Skeletal muscle tissue (tissue), 4 donors: Measurements from ENCODE around the gene PLXNA1. TPM values are rescaled to one million over a fixed set of nuclear protein-coding genes. Genes with fewer than 3 reads are reported as not detected.

Source experiments
- H3K27ac ChIP-seq: one replicate; pipeline ENCODE4 v1.7.0; 2013; ENCODE audit warnings: mild to moderate bottlenecking, low read depth, low read length, inconsistent platforms
- H3K27me3 ChIP-seq, 3 donors: one replicate each; pipeline ENCODE4 v1.7.0; 2013; ENCODE audit warnings: low read length in 3 of 3; ENCODE audit not compliant: control insufficient read depth in 3 of 3, insufficient read depth in 3 of 3
- H3K36me3 ChIP-seq, 3 donors: one replicate each; pipeline ENCODE4 v1.7.0; 2013; ENCODE audit warnings: low read length in 3 of 3; ENCODE audit not compliant: control insufficient read depth in 3 of 3, insufficient read depth in 3 of 3
- H3K4me1 ChIP-seq, 3 donors: one replicate each; pipeline ENCODE4 v1.7.0; 2013; ENCODE audit warnings: low read length in 3 of 3, mild to moderate bottlenecking in 3 of 3; ENCODE audit not compliant: control insufficient read depth in 3 of 3, insufficient read depth in 3 of 3
- H3K4me3 ChIP-seq, 3 donors: one replicate each; pipeline ENCODE4 v1.7.0; 2013; ENCODE audit warnings: low read length in 3 of 3
- H3K9ac ChIP-seq, 3 donors: one replicate each; pipeline ENCODE4 v1.7.0; 2013; ENCODE audit warnings: low read length in 3 of 3, mild to moderate bottlenecking in 3 of 3, moderate library complexity in 2 of 3, low read depth in 1 of 3
- H3K9me3 ChIP-seq, 3 donors: one replicate each; pipeline ENCODE4 v1.7.0; 2013; ENCODE audit warnings: low read length in 3 of 3; ENCODE audit not compliant: control insufficient read depth in 3 of 3
- total RNA-seq: library from RNA; depleted of rRNA; stranded (reverse); fragments of >200 nt; gene quantifications from one replicate; pipeline ENCODE4 v1.2.3, GENCODE V29; 2014
- donor health status: Osteomylitis.

PLXNA1 gene
- total RNA-seq, 1 donor from 2014 or later: 17.7 TPM

DNA sequence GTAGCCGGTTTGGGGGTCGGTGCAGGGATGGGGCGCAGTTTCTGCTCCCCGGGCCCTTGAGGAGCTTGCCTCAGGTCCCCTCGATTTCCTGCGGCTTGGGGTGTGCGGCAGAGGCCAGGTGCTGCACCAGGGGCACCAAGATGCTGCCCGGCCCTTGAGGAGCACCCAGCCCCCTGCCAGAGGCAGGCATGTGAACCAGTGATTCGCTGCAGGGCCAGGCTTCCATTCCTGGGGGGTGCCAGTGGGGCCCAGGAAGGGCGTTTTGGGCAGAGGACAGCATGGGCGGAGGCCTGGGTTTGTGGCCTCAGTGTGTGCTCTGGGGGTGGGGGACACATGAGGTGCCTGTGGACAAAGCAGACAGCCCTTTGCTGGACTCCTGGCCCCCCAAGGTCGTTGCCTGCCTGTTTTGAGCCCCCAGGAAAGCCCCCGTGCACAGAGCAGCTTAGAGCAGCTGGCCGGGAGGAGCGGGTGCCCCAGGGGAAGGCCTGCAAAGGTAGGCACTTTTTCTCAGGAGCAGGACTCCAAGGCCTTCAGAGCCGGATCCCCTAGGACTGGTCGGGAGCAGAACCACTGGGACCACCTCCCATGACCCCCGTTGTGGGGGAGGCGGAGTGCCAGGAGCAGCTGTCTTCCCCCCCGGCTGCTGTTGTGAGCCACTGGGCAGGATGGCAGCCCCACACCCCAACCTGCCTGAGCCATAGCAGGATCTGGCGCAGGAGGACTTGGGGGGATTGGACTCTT is 1.6 kb downstream of the PLXNA1 start:
- Histone ChIP-seq H3K27ac (no peak overlapping the region), H3K4me3 (peak overlapping the region; percentile 38 to 65 (median 63)), H3K9ac (peak overlapping the region; percentile 33 to 82 (median 64)), H3K36me3 (peaks cover 5 to 8% (median 7%) of the 10 kb centered on the region in 3 donors), H3K27me3 (peaks cover 0 to 3% (median 0%) of the 10 kb centered on the region in 3 donors), H3K9me3 (no peaks in the 10 kb centered on the region), H3K4me1 (peaks cover 29 to 33% (median 30%) of the 10 kb centered on the region in 3 donors)

GRCh38 chr3:126985132-126985985 is 2.4 kb downstream of the PLXNA1 start:
- peaks cover 29 to 35% (median 30%) of the 10 kb centered on the region in 3 donors for H3K4me1 ChIP-seq

DNA sequence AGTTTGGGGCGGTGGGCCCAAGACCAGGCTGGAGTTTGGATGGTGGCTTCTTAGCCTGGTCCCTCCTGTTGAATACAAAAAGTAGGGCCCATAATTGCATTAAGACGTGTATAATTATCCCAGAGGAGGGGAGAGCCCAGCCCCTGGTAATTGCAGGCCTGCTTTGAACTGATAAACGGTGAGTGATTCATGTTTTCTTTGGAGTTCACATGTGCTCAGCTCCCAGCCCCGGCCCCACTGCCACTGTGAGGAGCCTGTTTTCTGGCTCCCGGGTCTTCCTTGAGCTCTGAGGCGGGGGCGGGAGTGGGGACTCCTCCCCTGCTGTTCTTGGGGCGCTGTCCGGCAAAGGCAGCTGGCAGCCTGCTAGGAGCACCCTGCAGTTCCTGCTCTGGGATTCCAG is 3.1 kb downstream of the PLXNA1 start:
- H3K4me3 ChIP-seq: no peak overlapping the region
- no peaks in the 10 kb centered on the region for H3K9me3 ChIP-seq
- H3K4me1 ChIP-seq: peaks cover 30 to 41% (median 33%) of the 10 kb centered on the region in 3 donors
- H3K9ac ChIP-seq: peak overlapping the region in 1 of 3 donors; percentile 8
- H3K36me3 ChIP-seq: peaks cover 13 to 15% (median 13%) of the 10 kb centered on the region in 3 donors
- H3K27ac ChIP-seq: no peak overlapping the region
- H3K27me3 ChIP-seq: no peaks in the 10 kb centered on the region

More at GRCh38 chr3:126985132-126985985, 2.4 kb downstream of the PLXNA1 start:
- peak overlapping the region in 2 of 3 donors; percentile 33 to 45 for H3K9ac ChIP-seq
- peaks cover 13 to 15% (median 13%) of the 10 kb centered on the region in 3 donors for H3K36me3 ChIP-seq
- no peak overlapping the region for H3K27ac ChIP-seq
- peaks cover 0 to 3% (median 0%) of the 10 kb centered on the region in 3 donors for H3K27me3 ChIP-seq
- H3K4me3 ChIP-seq: no peak overlapping the region
- no peaks in the 10 kb centered on the region for H3K9me3 ChIP-seq

- Histone ChIP-seq H3K4me3 (no peak overlapping the region), H3K27me3 (no peaks in the 10 kb centered on the region), H3K36me3 (peaks cover 13 to 18% (median 13%) of the 10 kb centered on the region in 3 donors), H3K9ac (peak overlapping the region in 1 of 3 donors; percentile 19), H3K9me3 (no peaks in the 10 kb centered on the region), H3K27ac (peak overlapping the region; percentile 31), H3K4me1 (peaks cover 31 to 46% (median 37%) of the 10 kb centered on the region in 3 donors)
Observed at GRCh38 chr3:126987129-126987528, 4.2 kb downstream of the PLXNA1 start.

DNA sequence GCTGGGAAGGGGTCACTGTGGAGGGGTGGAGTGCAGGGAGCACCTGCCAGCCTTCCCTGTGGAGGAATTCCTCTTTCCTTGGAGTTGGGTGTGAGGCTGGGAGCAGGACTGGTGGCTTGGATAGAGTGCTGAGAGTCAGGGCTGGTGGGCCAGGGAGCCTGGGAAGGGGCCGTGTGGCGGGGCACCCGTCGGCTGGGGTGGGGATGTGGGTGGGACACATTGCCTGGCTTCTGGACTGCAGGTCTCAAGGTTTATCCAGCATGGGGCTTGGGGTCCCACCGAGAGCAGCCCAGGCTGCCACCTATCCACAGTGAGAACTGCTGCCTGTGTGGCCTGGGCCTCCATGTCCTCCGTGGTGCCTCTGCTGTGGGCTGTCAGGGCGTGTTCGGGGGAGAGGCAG is 4.7 kb downstream of the PLXNA1 start:
- H3K36me3 ChIP-seq: peaks cover 13 to 18% (median 13%) of the 10 kb centered on the region in 3 donors
- no peak overlapping the region for H3K9ac ChIP-seq
- no peak overlapping the region for H3K27ac ChIP-seq
- H3K27me3 ChIP-seq: no peaks in the 10 kb centered on the region
- peaks cover 31 to 48% (median 39%) of the 10 kb centered on the region in 3 donors for H3K4me1 ChIP-seq
- no peak overlapping the region for H3K4me3 ChIP-seq
- H3K9me3 ChIP-seq: no peaks in the 10 kb centered on the region

- peaks cover 39 to 57% (median 47%) of the 10 kb centered on the region in 3 donors for H3K4me1 ChIP-seq
- H3K27me3 ChIP-seq: no peaks in the 10 kb centered on the region
- peaks cover 13 to 19% (median 13%) of the 10 kb centered on the region in 3 donors for H3K36me3 ChIP-seq
- no peak overlapping the region for H3K9ac ChIP-seq
- H3K27ac ChIP-seq: no peak overlapping the region
- H3K4me3 ChIP-seq: no peak overlapping the region
- no peaks in the 10 kb centered on the region for H3K9me3 ChIP-seq
Observed at GRCh38 chr3:126988451-126989021, 5.6 kb downstream of the PLXNA1 start.

- Histone ChIP-seq H3K27me3 (no peaks in the 10 kb centered on the region), H3K9ac (no peak overlapping the region), H3K9me3 (no peaks in the 10 kb centered on the region), H3K4me3 (no peak overlapping the region), H3K27ac (no peak overlapping the region), H3K36me3 (peaks cover 13 to 19% (median 13%) of the 10 kb centered on the region in 3 donors), H3K4me1 (peaks cover 43 to 61% (median 52%) of the 10 kb centered on the region in 3 donors)
Observed at GRCh38 chr3:126989316-126990023, 6.6 kb downstream of the PLXNA1 start.

DNA sequence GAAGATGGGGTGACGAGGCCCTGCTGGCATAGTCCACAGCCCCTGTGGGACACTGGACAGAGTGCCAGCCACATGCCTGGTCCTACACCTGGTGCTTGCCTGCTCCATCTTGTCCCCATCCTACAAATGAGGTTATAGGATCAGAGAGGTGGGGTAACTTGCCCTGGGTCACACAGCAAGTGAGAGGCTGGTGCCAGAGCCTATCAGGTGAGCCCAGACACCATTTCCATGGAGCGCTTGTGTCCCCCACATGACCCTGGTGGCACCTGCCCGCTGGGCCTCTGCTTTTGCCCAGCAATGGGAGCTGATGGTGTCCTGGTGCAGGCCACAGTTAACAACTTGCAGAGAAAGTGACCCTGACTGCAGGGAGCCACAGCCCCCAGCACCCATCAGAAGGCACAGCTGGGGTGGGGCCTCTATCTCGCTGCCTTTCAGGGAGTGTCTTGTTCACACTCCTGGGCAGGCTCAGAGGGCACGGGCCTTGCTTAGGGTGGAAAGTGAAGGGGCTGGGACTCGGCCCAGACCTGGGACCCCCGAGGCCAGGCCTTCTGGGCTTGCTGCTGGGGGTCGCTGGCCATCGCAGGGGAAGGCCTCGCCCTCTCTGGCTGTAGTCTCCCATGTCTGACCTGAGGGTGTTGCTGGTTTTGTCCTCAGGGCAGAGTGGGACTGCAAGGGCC is 7.2 kb downstream of the PLXNA1 start:
- Histone ChIP-seq H3K9ac (no peak overlapping the region), H3K9me3 (no peaks in the 10 kb centered on the region), H3K4me3 (no peak overlapping the region), H3K36me3 (peaks cover 13 to 19% (median 13%) of the 10 kb centered on the region in 3 donors), H3K27ac (no peak overlapping the region), H3K4me1 (peaks cover 46 to 61% (median 54%) of the 10 kb centered on the region in 3 donors), H3K27me3 (no peaks in the 10 kb centered on the region)

DNA sequence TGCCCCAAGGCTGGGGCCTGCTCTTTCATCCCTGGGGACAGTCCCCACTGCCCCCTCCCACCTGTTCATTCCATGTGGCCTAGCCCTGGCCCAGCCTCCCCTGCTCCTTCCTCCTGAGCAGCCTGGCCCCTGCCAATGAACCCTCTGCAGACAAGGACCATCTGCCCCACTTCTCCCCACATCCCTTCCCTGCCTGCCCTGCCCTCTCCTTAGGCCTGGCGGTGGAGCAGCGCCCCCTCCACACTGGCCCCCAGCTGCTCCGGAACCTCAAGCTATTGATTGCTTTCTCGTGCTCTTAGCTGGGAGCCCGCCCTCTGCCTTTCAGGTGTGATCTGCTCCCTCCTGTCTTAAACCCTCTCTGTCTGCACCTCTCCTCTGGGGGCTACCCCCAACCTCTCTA is 8.0 kb downstream of the PLXNA1 start:
- Histone ChIP-seq H3K27me3 (no peaks in the 10 kb centered on the region), H3K4me3 (no peak overlapping the region), H3K27ac (no peak overlapping the region), H3K9me3 (no peaks in the 10 kb centered on the region), H3K4me1 (peaks cover 48 to 66% (median 52%) of the 10 kb centered on the region in 3 donors), H3K36me3 (peaks cover 13 to 19% (median 13%) of the 10 kb centered on the region in 3 donors), H3K9ac (no peak overlapping the region)
